GM21619 (cell line): ENCODE measurements around the gene EML4.
"Not testable (repeated sequence)": the region's sequence is repeated elsewhere in the genome, so short reads cannot be mapped to it uniquely, and the experiment has no call there.

Source experiments
- ATAC-seq: cut with Tn5 transposase; IDR thresholded peaks from one replicate; pipeline ENCODE4 v1.9.1; 2021; ENCODE audit not compliant: unreplicated experiment

Gene EML4

GRCh38 chr2:42347518-42347917 is 178.4 kb downstream of the EML4 start:
- not testable (repeated sequence) for ATAC-seq

- ATAC-seq: no peak
These were observed 179.1 kb downstream of the EML4 start for GRCh38 chr2:42348113-42348805.

GRCh38 chr2:42350434-42351063 is 181.4 kb downstream of the EML4 start:
- no peak for ATAC-seq

GRCh38 chr2:42351864-42352263 is 182.7 kb downstream of the EML4 start:
- no peak for ATAC-seq

GRCh38 chr2:42353792-42354429 is 184.8 kb downstream of the EML4 start:
- no peak for ATAC-seq

GRCh38 chr2:42359304-42359964 is 190.3 kb downstream of the EML4 start:
- no peak for ATAC-seq

GRCh38 chr2:42359965-42360483 is 190.9 kb downstream of the EML4 start:
- no peak for ATAC-seq

GRCh38 chr2:42360493-42360889 is 191.3 kb downstream of the EML4 start:
- no peak for ATAC-seq

- ATAC-seq: peak; percentile 85
These were observed 192.0 kb downstream of the EML4 start, which contains the start of gene COX7A2L for GRCh38 chr2:42360890-42361727. TSS of gene COX7A2L (minus strand) at chr2:42361217. CDS start at chr2:42361161, 56 bp downstream.

GRCh38 chr2:42361728-42362283 is 192.7 kb downstream of the EML4 start:
- ATAC-seq: no peak

- no peak for ATAC-seq
These were observed 194.3 kb downstream of the EML4 start for GRCh38 chr2:42363413-42363812.

- no peak for ATAC-seq
These were observed 195.5 kb downstream of the EML4 start for GRCh38 chr2:42364658-42365057.

- ATAC-seq: no peak
These were observed 197.3 kb downstream of the EML4 start for GRCh38 chr2:42366411-42366810.

GRCh38 chr2:42367835-42368234 is 198.7 kb downstream of the EML4 start:
- no peak for ATAC-seq

GRCh38 chr2:42368817-42369531 is 199.8 kb downstream of the EML4 start:
- no peak for ATAC-seq

GRCh38 chr2:42369532-42370229 is 200.5 kb downstream of the EML4 start:
- no peak for ATAC-seq

GRCh38 chr2:42371611-42372473 is 202.7 kb downstream of the EML4 start:
- no peak for ATAC-seq
